HEK293T (cell line): ENCODE measurements around the gene CARS2.

Experiments
- CTCF ChIA-PET: fragments of 350-600 bp; formaldehyde crosslinking; extraction: SDS; loops from one replicate; lab custom pipeline; 2021; ENCODE audit warnings: antibody characterized with exemption, inconsistent platforms; lab: Yijun Ruan, JAX
- POLR2A ChIA-PET: fragments of 350-600 bp; formaldehyde crosslinking; extraction: SDS; loops from one replicate; lab custom pipeline; 2020; ENCODE audit warnings: antibody characterized with exemption, inconsistent platforms; lab: Yijun Ruan, JAX
- DNase-seq: peaks from one replicate; pipeline ENCODE4 v3.0.0; 2012; ENCODE audit warnings: mixed read lengths; ENCODE audit errors: extremely low spot score
- ARNT ChIP-seq: fragments of 450-650 bp; IDR thresholded peaks from 2 replicates; pipeline ENCODE4 v1.6.1; 2017; ENCODE audit warnings: mild to moderate bottlenecking
- BHLHE40 ChIP-seq: fragments of 450-650 bp; IDR thresholded peaks from 2 replicates; pipeline ENCODE4 v1.6.1; 2016; ENCODE audit warnings: mild to moderate bottlenecking, moderate library complexity, borderline replicate concordance
- CTBP1 ChIP-seq: fragments of 450-650 bp; IDR thresholded peaks from 2 replicates; pipeline ENCODE4 v1.6.1; 2016; ENCODE audit warnings: borderline replicate concordance
- ELF4 ChIP-seq: fragments of 450-650 bp; IDR thresholded peaks from 2 replicates; pipeline ENCODE4 v1.6.1; 2017; ENCODE audit warnings: antibody characterized with exemption
- FOXA1 ChIP-seq: fragments of 450-650 bp; IDR thresholded peaks from 2 replicates; pipeline ENCODE4 v1.6.1; 2016; ENCODE audit warnings: mild to moderate bottlenecking
- FOXK2 ChIP-seq: fragments of 450-650 bp; IDR thresholded peaks from 2 replicates; pipeline ENCODE4 v1.6.1; 2016; ENCODE audit warnings: mild to moderate bottlenecking
- FOXM1 ChIP-seq: fragments of 450-650 bp; IDR thresholded peaks from 2 replicates; pipeline ENCODE4 v1.6.1; 2017; ENCODE audit warnings: mild to moderate bottlenecking, borderline replicate concordance
- HDGF ChIP-seq: fragments of 450-650 bp; IDR thresholded peaks from 2 replicates; pipeline ENCODE4 v1.6.1; 2017; ENCODE audit warnings: antibody characterized with exemption, borderline replicate concordance
- L3MBTL2 ChIP-seq: fragments of 450-650 bp; conservative IDR thresholded peaks from 2 replicates; pipeline ENCODE4 v1.6.1; 2016; ENCODE audit warnings: mild to moderate bottlenecking
- LEF1 ChIP-seq: fragments of 450-650 bp; IDR thresholded peaks from 2 replicates; pipeline ENCODE4 v1.6.1; 2017; ENCODE audit warnings: mild to moderate bottlenecking, borderline replicate concordance
- NFRKB ChIP-seq: fragments of 450-650 bp; IDR thresholded peaks from 2 replicates; pipeline ENCODE4 v1.6.1; 2016; ENCODE audit warnings: mild to moderate bottlenecking, moderate library complexity
- SP1 ChIP-seq: fragments of 450-650 bp; IDR thresholded peaks from 2 replicates; pipeline ENCODE4 v1.6.1; 2017
- SUZ12 ChIP-seq: fragments of 450-650 bp; IDR thresholded peaks from 2 replicates; pipeline ENCODE4 v1.6.1; 2016; ENCODE audit warnings: mild to moderate bottlenecking
- TARDBP ChIP-seq: fragments of 450-650 bp; IDR thresholded peaks from 2 replicates; pipeline ENCODE4 v1.6.1; 2016
- ZNF384 ChIP-seq: fragments of 450-650 bp; IDR thresholded peaks from 2 replicates; pipeline ENCODE4 v1.6.1; 2016
- TF ChIP-seq, protein P1 (sequence below): fragments of 450-650 bp; IDR thresholded peaks from 2 replicates; pipeline ENCODE4 v1.6.1; 2016

CARS2 gene

DNA sequence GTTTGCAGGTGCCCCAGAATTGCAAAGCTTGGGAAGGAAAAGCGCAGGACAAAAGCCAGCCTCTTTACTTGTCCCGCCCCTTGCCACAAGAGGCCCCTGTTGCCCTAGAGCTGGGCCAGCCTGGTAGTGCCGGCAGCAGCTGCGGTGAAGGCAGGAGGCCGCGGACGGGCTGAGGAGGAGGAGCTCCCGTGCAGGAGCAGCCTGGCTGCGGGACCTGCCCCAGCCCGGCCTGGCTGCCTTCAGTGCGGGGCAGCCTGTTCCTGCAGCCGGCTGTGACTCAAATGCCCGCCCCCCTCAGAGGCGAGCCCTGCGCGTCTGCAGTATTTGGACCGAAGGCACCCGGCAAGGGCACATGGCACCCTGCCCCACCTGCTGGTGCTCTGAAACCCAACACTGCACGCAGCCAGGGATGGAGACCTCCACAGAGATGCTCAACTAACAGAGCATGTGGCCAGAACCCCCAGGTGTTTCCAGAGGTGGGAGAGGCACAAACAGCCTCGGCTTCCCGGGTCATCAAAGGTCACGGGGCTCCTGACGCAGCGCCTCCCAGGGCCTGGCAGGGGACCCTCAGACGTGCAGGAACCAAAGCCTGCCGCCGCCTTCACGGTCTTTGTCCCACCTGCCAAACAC, 60.9 kb downstream of the CARS2 start:
- TF ChIP-seq HDGF, result no peak
- TF ChIP-seq LEF1, result no peak
- no peak for TF ChIP-seq SUZ12
- TF ChIP-seq, protein P1, sequence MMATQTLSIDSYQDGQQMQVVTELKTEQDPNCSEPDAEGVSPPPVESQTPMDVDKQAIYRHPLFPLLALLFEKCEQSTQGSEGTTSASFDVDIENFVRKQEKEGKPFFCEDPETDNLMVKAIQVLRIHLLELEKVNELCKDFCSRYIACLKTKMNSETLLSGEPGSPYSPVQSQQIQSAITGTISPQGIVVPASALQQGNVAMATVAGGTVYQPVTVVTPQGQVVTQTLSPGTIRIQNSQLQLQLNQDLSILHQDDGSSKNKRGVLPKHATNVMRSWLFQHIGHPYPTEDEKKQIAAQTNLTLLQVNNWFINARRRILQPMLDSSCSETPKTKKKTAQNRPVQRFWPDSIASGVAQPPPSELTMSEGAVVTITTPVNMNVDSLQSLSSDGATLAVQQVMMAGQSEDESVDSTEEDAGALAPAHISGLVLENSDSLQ, result no peak
- TF ChIP-seq ZNF384, result no peak
- no peak for TF ChIP-seq TARDBP
- no peak for TF ChIP-seq NFRKB
- no peak for TF ChIP-seq FOXA1
- no peak for TF ChIP-seq SP1
- TF ChIP-seq FOXK2, result no peak
- no peak for TF ChIP-seq FOXM1
- TF ChIP-seq ELF4, result no peak
- TF ChIP-seq L3MBTL2, result no peak
- ChIA-PET CTCF (interaction anchor here (0.6 kb wide), 1 partner anchor 8 kb away, joined by 4 read pairs; no protein-coding TSS in a partner anchor), POLR2A (no interaction called here)
- DNase-seq, result no peak

DNA sequence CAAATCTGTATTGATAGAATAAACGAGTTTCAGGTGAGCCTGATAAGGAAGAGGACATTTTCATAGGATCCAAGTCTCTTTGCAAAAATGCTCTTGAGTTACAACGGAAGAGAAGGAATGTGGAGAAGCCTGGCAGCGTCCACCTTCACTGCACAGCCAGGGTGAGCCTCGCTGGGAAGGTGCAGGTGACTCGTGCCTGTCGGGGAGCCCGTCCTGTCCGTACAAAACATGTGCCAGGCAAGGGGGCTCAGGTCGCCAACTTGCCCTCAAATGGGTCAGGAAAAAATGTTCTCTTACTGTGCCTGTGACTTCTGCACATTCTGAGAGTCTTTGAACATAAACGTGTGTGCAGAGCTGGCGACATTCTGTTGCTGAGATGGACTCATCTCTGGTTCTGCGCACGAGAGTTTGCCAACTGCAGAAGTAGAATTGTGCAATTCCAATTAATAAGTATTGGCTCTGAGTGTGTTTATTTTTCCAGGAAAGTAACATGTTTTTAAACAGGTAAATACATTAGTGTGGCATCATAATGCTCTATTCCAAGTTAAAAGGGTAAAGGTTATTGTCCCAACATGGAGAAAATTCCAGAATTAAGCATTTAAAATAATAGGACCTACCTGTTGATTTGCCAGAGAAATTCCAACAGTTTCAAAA, 62.0 kb downstream of the CARS2 start:
- ChIA-PET POLR2A (interaction anchor here (0.6 kb wide), 1 partner anchor 10 kb away, joined by 3 read pairs; no protein-coding TSS in a partner anchor), CTCF (no interaction called here)
- no peak for DNase-seq
- TF ChIP-seq, protein P1, result no peak
- TF ChIP-seq ZNF384 (no peak), TARDBP (no peak), LEF1 (no peak), ARNT (no peak), CTBP1 (no peak), FOXA1 (no peak), FOXK2 (no peak), FOXM1 (no peak), NFRKB (no peak), HDGF (no peak), ELF4 (no peak), L3MBTL2 (no peak)

DNA sequence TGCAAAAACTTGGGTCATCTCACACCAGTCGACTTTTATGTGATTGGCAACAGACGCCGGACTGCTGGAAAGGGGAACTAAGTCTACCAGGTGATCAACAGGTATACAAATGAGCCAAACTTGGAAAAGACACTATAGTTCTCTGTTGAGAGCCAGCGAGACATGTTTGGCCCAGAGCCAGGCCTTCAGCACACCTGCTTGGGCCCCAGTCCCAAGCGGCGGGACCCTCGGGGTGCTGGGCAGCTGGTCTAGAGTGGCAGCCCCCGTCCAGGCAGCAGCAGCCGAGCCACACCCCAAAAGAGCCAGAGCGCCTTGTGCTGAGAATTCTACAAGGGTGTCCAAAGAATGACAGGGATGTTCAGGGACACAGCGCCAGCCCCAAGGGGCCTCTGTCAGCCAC, 62.6 kb downstream of the CARS2 start:
- POLR2A ChIA-PET, result no interaction called here
- TF ChIP-seq ZNF384 (no peak), ELF4 (no peak), SUZ12 (no peak)
- no peak for DNase-seq
- CTCF ChIA-PET, result no interaction called here

DNA sequence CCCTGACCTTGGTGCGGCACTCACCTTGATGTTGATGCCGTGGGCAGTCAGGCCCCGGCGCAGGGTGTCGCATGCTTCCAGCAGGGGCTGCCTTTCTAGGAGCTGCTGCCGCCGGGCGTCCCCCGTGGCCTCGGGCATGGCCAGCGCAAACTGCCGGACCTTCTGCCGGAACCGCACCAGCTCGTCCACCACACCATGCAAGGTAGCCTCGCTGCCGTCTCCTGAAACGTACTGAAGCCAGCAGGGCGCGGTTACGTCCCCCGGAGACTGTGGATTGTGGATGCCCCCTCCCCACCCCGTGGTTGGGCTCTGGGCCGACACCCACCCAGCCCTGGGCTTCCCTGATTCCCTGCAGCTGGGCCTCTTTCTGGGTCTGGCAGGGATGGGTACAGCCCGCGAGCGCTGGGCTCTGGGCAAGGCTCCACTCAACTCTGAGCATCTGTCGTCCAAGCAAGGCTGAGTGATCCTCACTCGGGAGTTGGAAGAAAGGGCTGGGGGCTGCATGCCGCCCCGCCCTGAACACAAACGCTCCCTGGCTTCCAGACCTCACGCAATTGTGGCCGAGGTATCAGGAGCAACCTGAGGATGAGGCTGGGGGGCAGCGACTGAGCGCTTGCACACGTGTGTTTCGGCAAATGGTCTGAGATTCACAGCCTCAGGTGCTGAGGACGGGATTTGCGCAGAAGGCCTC, 63.5 kb downstream of the CARS2 start:
- CTCF ChIA-PET, result no interaction called here
- POLR2A ChIA-PET, result no interaction called here
- DNase-seq, result no peak
- no peak for TF ChIP-seq BHLHE40
- TF ChIP-seq FOXM1, result no peak
- no peak for TF ChIP-seq ZNF384
- TF ChIP-seq SP1, result no peak
- TF ChIP-seq NFRKB, result no peak
- no peak for TF ChIP-seq L3MBTL2
- TF ChIP-seq ARNT, result no peak
- TF ChIP-seq SUZ12, result no peak
- TF ChIP-seq CTBP1, result no peak
- no peak for TF ChIP-seq HDGF
- no peak for TF ChIP-seq LEF1
- TF ChIP-seq, protein P1, result no peak
- TF ChIP-seq FOXK2, result no peak
- TF ChIP-seq ELF4, result no peak
- TF ChIP-seq FOXA1, result no peak
- TF ChIP-seq TARDBP, result no peak

DNA sequence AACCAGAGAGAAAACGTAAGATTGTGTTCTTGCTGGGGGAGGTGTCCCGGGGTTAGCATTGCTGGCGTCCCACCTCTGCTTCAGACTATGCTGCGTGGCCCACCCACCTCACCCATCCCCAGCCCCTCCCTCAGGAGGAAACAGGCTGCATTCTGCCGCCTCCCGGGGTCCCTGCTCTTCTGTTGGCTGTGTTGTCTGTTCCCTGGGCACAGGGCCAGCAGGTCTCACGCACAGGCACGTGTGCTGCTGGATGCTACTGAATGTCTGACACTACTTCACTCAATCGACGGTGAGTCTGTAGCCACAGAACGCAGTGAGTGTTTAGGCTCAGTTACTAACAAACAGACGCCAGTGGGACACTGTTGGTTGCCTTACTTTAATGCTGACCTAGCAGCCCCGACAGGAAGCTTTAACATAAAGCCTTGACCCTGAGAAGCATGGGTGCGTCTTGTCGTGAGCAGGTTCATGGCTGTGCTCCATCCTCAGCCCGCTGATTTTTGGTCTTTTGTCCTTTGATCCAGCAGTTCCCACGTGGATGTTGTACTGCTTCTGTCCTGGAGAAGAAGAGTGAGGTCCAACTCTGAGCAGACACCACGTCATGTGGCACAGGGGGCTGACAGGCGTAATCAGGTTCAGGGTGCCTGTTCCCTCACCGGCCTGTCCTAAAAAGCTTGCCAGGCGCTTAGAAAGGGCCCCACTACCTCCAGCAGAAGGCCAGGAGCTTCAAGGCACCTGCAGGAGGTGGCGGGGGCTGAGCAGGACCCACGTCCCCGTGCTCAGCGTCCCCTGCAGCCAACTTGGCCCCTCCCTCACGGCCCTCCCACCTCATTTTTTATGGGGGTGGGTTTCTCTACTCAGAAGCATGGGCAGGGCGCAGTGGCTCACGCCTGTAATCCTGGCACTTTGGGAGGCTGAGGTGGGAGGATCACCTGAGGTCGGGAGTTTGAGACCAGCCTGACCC, 64.6 kb downstream of the CARS2 start:
- POLR2A ChIA-PET, result no interaction called here
- TF ChIP-seq CTBP1, result no peak
- TF ChIP-seq HDGF, result no peak
- TF ChIP-seq FOXM1, result no peak
- no peak for TF ChIP-seq L3MBTL2
- TF ChIP-seq LEF1, result no peak
- no peak for TF ChIP-seq TARDBP
- TF ChIP-seq ELF4, result no peak
- no peak for TF ChIP-seq ZNF384
- no peak for TF ChIP-seq FOXA1
- DNase-seq, result no peak
- CTCF ChIA-PET, result no interaction called here
